HepG2 (cell line): ENCODE results near the gene HDAC10.

Experiments used
- HOXD1 ChIP-seq: sonication (generic); formaldehyde crosslinking; IDR thresholded peaks from 2 replicates; pipeline ENCODE4 v1.5.0; 2020; ENCODE audit warnings: missing genetic modification reagents
- ZBTB7A ChIP-seq: sonication (generic); formaldehyde crosslinking; IDR thresholded peaks from 2 replicates; pipeline ENCODE4 v1.8.0; 2022; ENCODE audit warnings: mild to moderate bottlenecking, missing genetic modification reagents
- TF ChIP-seq, protein P1 (sequence below): sonication (generic); formaldehyde crosslinking; conservative IDR thresholded peaks from 2 replicates; pipeline ENCODE4 v1.4.0; 2020; ENCODE audit warnings: missing genetic modification reagents

DNA sequence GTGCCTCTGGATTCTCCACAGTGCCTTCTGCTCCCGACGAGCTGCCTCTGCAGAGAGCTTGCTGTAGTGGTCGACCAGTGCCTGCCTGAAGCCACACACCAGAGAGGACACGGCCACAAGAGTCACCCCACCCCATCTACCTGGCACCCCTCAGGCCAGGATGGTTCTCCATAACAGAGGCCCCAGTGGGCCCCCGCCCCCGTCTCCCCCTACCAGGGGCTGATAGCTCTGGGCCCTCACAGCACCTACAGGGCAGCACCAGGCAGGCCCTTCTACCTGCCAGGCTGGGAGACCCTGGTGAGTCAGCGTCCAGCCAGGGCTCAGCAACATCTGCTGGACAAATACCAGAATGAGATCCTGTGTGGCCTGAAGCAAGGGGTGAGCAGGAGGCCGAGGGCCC lies 28.6 kb downstream of the HDAC10 start:
- no peak for TF ChIP-seq ZBTB7A (CRISPR knock-in tag)
- TF ChIP-seq HOXD1 (CRISPR knock-in tag), result no peak
- TF ChIP-seq, protein P1, sequence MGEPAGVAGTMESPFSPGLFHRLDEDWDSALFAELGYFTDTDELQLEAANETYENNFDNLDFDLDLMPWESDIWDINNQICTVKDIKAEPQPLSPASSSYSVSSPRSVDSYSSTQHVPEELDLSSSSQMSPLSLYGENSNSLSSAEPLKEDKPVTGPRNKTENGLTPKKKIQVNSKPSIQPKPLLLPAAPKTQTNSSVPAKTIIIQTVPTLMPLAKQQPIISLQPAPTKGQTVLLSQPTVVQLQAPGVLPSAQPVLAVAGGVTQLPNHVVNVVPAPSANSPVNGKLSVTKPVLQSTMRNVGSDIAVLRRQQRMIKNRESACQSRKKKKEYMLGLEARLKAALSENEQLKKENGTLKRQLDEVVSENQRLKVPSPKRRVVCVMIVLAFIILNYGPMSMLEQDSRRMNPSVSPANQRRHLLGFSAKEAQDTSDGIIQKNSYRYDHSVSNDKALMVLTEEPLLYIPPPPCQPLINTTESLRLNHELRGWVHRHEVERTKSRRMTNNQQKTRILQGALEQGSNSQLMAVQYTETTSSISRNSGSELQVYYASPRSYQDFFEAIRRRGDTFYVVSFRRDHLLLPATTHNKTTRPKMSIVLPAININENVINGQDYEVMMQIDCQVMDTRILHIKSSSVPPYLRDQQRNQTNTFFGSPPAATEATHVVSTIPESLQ, result no peak
